ENCODE results near the gene GALNT2. TPM values are rescaled to one million over a fixed set of nuclear protein-coding genes. Genes with fewer than 3 reads are reported as not detected.

GALNT2 gene
- total and polyA plus RNA-seq, 2 of the 13 experiments (the other 11 are each of a cell fraction or from before 2014, with no cell fraction given), result 39.3 to 39.6 TPM

DNA sequence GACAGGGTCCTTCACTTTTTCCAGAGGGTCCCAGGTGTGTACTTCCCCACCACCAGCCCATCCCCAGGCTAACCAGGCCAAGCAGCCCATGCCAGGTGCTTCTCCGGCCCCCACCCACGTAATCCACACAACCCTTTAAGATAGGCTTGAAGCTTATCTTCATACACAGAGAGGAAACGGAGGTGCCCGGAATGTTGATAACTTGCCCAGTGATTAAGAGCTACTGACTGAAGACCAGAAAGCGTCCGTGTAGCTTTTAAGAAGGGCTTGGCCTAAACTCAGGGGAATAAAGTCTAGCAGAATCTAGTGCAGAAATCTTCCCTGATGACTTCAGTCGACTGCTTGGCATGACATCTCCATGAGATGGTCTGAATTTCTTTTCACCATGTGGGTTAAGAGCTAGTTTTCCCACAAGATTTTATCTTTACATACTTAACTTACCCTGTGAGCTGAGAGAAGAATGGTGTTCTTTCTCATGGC is 138.7 kb downstream of the GALNT2 start:
- Histone ChIP-seq H3K9me3 (ENCODE audit: low read length) (no peaks in the 10 kb centered on the region), H2AFZ (ENCODE audit: low read length) (no peak overlapping the region), H3K4me1 (ENCODE audit: insufficient read depth, low read length) (peaks cover 20% of the 10 kb centered on the region), H3K4me2 (ENCODE audit: low read depth, low read length) (no peak overlapping the region), H4K20me1 (ENCODE audit: insufficient read depth, low read length) (no peaks in the 10 kb centered on the region), H3K36me3 (replicated peaks in 1 of 2; ENCODE audit: control insufficient read depth in 1 of 2, insufficient read depth in 2 of 2, low read length in 2 of 2) (peaks cover 7 to 30% of the 10 kb centered on the region in 2 experiments; a peak in 4 of 5 replicates), H3K4me3 (replicated peaks in 1 of 3; ENCODE audit: insufficient read depth in 1 of 3, low read depth in 2 of 3, low read length in 3 of 3) (no peak overlapping the region), H3K27me3 (ENCODE audit: control insufficient read depth in 1 of 2, insufficient read depth in 2 of 2, low read length in 2 of 2) (no peaks in the 10 kb centered on the region), H3K27ac (ENCODE audit: extremely low read length, insufficient read depth, low read length) (no peak overlapping the region), H3K9ac (ENCODE audit: insufficient read depth, low read depth, low read length) (no peak overlapping the region), H3K79me2 (ENCODE audit: insufficient read depth, low read length) (no peaks in the 10 kb centered on the region)
- no peak for DNase-seq (ENCODE audit: low spot score)
- WGBS (ENCODE audit: low lambda C conversion rate), result 99% methylated on average over 7 of the region's 7 CpGs
- in situ Hi-C loops (cut with HindIII; ENCODE audit: extremely low pct_ligation_motif_present, low pct_unique_long_range_greater_than_20kb) (no loop called here), intact Hi-C loops (cut with micrococcal nuclease; ENCODE audit: unreplicated experiment) (no loop called here)
- TF ChIP-seq SETDB1 (CRISPR knock-in tag; IDR thresholded peaks at IDR 0.05; ENCODE audit: borderline replicate concordance), result no peak
- no peak for TF ChIP-seq ZNF205 (CRISPR knock-in tag; IDR thresholded peaks at IDR 0.05)
- TF ChIP-seq NFATC3 (CRISPR knock-in tag; IDR thresholded peaks at IDR 0.05), result no peak
- no peak for TF ChIP-seq ZNF83 (CRISPR knock-in tag; IDR thresholded peaks at IDR 0.05; ENCODE audit: borderline replicate concordance)
- TF ChIP-seq NFRKB (IDR thresholded peaks at IDR 0.05), result no peak
- TF ChIP-seq, protein P1, sequence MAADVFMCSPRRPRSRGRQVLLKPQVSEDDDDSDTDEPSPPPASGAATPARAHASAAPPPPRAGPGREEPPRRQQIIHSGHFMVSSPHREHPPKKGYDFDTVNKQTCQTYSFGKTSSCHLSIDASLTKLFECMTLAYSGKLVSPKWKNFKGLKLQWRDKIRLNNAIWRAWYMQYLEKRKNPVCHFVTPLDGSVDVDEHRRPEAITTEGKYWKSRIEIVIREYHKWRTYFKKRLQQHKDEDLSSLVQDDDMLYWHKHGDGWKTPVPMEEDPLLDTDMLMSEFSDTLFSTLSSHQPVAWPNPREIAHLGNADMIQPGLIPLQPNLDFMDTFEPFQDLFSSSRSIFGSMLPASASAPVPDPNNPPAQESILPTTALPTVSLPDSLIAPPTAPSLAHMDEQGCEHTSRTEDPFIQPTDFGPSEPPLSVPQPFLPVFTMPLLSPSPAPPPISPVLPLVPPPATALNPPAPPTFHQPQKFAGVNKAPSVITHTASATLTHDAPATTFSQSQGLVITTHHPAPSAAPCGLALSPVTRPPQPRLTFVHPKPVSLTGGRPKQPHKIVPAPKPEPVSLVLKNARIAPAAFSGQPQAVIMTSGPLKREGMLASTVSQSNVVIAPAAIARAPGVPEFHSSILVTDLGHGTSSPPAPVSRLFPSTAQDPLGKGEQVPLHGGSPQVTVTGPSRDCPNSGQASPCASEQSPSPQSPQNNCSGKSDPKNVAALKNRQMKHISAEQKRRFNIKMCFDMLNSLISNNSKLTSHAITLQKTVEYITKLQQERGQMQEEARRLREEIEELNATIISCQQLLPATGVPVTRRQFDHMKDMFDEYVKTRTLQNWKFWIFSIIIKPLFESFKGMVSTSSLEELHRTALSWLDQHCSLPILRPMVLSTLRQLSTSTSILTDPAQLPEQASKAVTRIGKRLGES (CRISPR knock-in tag; IDR thresholded peaks at IDR 0.05; ENCODE audit: borderline replicate concordance), result no peak
- no peak for TF ChIP-seq RBAK (CRISPR knock-in tag; IDR thresholded peaks at IDR 0.05)
- TF ChIP-seq, protein P2, sequence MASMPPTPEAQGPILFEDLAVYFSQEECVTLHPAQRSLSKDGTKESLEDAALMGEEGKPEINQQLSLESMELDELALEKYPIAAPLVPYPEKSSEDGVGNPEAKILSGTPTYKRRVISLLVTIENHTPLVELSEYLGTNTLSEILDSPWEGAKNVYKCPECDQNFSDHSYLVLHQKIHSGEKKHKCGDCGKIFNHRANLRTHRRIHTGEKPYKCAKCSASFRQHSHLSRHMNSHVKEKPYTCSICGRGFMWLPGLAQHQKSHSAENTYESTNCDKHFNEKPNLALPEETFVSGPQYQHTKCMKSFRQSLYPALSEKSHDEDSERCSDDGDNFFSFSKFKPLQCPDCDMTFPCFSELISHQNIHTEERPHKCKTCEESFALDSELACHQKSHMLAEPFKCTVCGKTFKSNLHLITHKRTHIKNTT (CRISPR knock-in tag; IDR thresholded peaks at IDR 0.05), result no peak
- no peak for TF ChIP-seq FOXJ3 (CRISPR knock-in tag; IDR thresholded peaks at IDR 0.05; ENCODE audit: borderline replicate concordance)
- TF ChIP-seq KMT2A (CRISPR knock-in tag; IDR thresholded peaks at IDR 0.05), result no peak
- TF ChIP-seq, protein P3, sequence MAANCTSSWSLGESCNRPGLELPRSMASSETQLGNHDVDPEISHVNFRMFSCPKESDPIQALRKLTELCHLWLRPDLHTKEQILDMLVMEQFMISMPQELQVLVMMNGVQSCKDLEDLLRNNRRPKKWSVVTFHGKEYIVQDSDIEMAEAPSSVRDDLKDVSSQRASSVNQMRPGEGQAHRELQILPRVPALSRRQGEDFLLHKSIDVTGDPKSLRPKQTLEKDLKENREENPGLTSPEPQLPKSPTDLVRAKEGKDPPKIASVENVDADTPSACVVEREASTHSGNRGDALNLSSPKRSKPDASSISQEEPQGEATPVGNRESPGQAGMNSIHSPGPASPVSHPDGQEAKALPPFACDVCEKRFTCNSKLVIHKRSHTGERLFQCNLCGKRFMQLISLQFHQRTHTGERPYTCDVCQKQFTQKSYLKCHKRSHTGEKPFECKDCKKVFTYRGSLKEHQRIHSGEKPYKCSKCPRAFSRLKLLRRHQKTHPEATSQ (CRISPR knock-in tag; IDR thresholded peaks at IDR 0.05; ENCODE audit: borderline replicate concordance), result no peak
- TF ChIP-seq PPARG (CRISPR knock-in tag; conservative IDR thresholded peaks at IDR 0.05), result no peak
- no peak for TF ChIP-seq ZNF282 (IDR thresholded peaks at IDR 0.05; ENCODE audit: partially characterized antibody)
- TF ChIP-seq MATR3 (CRISPR knock-in tag; IDR thresholded peaks at IDR 0.05), result no peak
- no peak for TF ChIP-seq ZNF883 (CRISPR knock-in tag; IDR thresholded peaks at IDR 0.05; ENCODE audit: not compliant biosample characterization)
- BruUV-seq (replicated peaks), result no TSS peak
- POLR2A ChIA-PET, result no interaction called here
- ATAC-seq, result no peak
- CTCF ChIA-PET (ENCODE audit: low intra/inter-chr PET ratio, low total read pairs), result no interaction called here
- no peak for FAIRE-seq

Data from HepG2 (cell line).